H1 (cell line): ENCODE measurements around the gene DLAT. TPM values are rescaled to one million over a fixed set of nuclear protein-coding genes. Genes with fewer than 3 reads are reported as not detected.

Source experiments
- polyA plus RNA-seq, 7 experiments: library from polyadenylated mRNA; depleted of rRNA in 3 of 7; stranded (reverse) in 5 of 7; unstranded in 2 of 7; fragments of >200 nt in 5 of 7; fragments of 200-250 nt in 2 of 7; gene quantifications; 1 replicate in 5 of 7; 2 replicates in 1 of 7; 4 replicates in 1 of 7; pipeline versions ENCODE4 v1.2.1 to v1.2.3, GENCODE V29; 2011 to 2013; ENCODE audit warnings: missing spikeins in 2 of 7, mixed read lengths in 2 of 7
- small RNA-seq: library from polyadenylated mRNA; stranded (forward); fragments of <200 nt; extraction: miRNeasy Mini kit (QIAGEN cat#:217004); gene quantifications from one replicate; pipeline ENCODE3, GENCODE V24; 2013; ENCODE audit not compliant: insufficient read depth
- total RNA-seq: library from RNA; stranded (reverse); fragmentation: NEBNext Ultra II Directional; extraction: Animal tissue kit (Norgen Biotek cat#: 25700); gene quantifications from 2 replicates; pipeline ENCODE4 v1.2.1, GENCODE V29; 2021

The DLAT gene
- total and polyA plus RNA-seq, 2 of the 8 experiments (the other 6 are each of a cell fraction or from before 2014, with no cell fraction given): 23.1 to 66.2 TPM

Small RNA genes lying within 50 kb of the gene (small RNA-seq; reads per million reads assigned to genes)
- gene AP000907.3: not detected
- not detected for gene RNU6-893P

Other genes starting within 250 kb of the DLAT start
- gene ALG9, start 153.8 kb upstream of the DLAT start, total RNA-seq: 16.4 and 23.5 TPM in 2 replicates
- 17.8 and 24.5 TPM in 2 replicates for gene ALG9, start 153.8 kb upstream of the DLAT start, polyA plus RNA-seq (2011; rRNA removed)
- gene FDXACB1, start 146.2 kb upstream of the DLAT start, total RNA-seq: 2.3 and 2.4 TPM in 2 replicates
- gene FDXACB1, start 146.2 kb upstream of the DLAT start, polyA plus RNA-seq (2011; rRNA removed): 0.85 and 1.4 TPM in 2 replicates
- gene CFAP68, start 145.9 kb upstream of the DLAT start, total RNA-seq: 21.4 and 22.6 TPM in 2 replicates
- gene CFAP68, start 145.9 kb upstream of the DLAT start, polyA plus RNA-seq (2011; rRNA removed): 28.7 and 43.1 TPM in 2 replicates
- gene CRYAB, start 113.6 kb upstream of the DLAT start, total RNA-seq: 2.0 and 4.0 TPM in 2 replicates
- 1.9 and 2.9 TPM in 2 replicates for gene CRYAB, start 113.6 kb upstream of the DLAT start, polyA plus RNA-seq (2011; rRNA removed)
- gene HSPB2, start 112.7 kb upstream of the DLAT start, total RNA-seq: 0.32 and 1.0 TPM in 2 replicates
- 0.86 and 1.4 TPM in 2 replicates for gene HSPB2, start 112.7 kb upstream of the DLAT start, polyA plus RNA-seq (2011; rRNA removed)
- gene C11orf52, start 106.5 kb upstream of the DLAT start, total RNA-seq: 1.7 and 2.2 TPM in 2 replicates
- 2.7 and 3.4 TPM in 2 replicates for gene C11orf52, start 106.5 kb upstream of the DLAT start, polyA plus RNA-seq (2011; rRNA removed)
- gene DIXDC1, start 88.1 kb upstream of the DLAT start, total RNA-seq: 15.4 and 17.1 TPM in 2 replicates
- gene DIXDC1, start 88.1 kb upstream of the DLAT start, polyA plus RNA-seq (2011; rRNA removed): 4.8 and 5.9 TPM in 2 replicates
- gene PIH1D2, start 48.6 kb downstream of the DLAT start, total RNA-seq: 0.73 and 0.86 TPM in 2 replicates
- gene PIH1D2, start 48.6 kb downstream of the DLAT start, polyA plus RNA-seq (2011; rRNA removed): 0.53 TPM in 2 replicates
- 16.7 and 20.4 TPM in 2 replicates for gene NKAPD1, start 48.9 kb downstream of the DLAT start, total RNA-seq
- gene NKAPD1, start 48.9 kb downstream of the DLAT start, polyA plus RNA-seq (2011; rRNA removed): 3.6 and 6.7 TPM in 2 replicates
- gene TIMM8B, start 61.3 kb downstream of the DLAT start, total RNA-seq: 86.1 and 93.7 TPM in 2 replicates
- 138 and 143 TPM in 2 replicates for gene TIMM8B, start 61.3 kb downstream of the DLAT start, polyA plus RNA-seq (2011; rRNA removed)
- gene SDHD, start 61.5 kb downstream of the DLAT start, total RNA-seq: 90.3 and 96.0 TPM in 2 replicates
- 181 and 199 TPM in 2 replicates for gene SDHD, start 61.5 kb downstream of the DLAT start, polyA plus RNA-seq (2011; rRNA removed)
- gene IL18, start 138.7 kb downstream of the DLAT start, total RNA-seq: 0.84 and 1.1 TPM in 2 replicates
- 0.13 and 0.29 TPM in 2 replicates for gene IL18, start 138.7 kb downstream of the DLAT start, polyA plus RNA-seq (2011; rRNA removed)
- gene TEX12, start 142.0 kb downstream of the DLAT start, total RNA-seq: not detected in 2 replicates
- not detected in 2 replicates for gene TEX12, start 142.0 kb downstream of the DLAT start, polyA plus RNA-seq (2011; rRNA removed)
- gene BCO2, start 150.1 kb downstream of the DLAT start, total RNA-seq: 0.63 and 0.82 TPM in 2 replicates
- 0.05 and 0.42 TPM in 2 replicates for gene BCO2, start 150.1 kb downstream of the DLAT start, polyA plus RNA-seq (2011; rRNA removed)
- gene PTS, start 201.0 kb downstream of the DLAT start, total RNA-seq: 25.5 and 25.9 TPM in 2 replicates
- gene PTS, start 201.0 kb downstream of the DLAT start, polyA plus RNA-seq (2011; rRNA removed): 11.6 and 18.3 TPM in 2 replicates
- gene PLET1, start 235.5 kb downstream of the DLAT start, total RNA-seq: not detected in 2 replicates
- not detected in 2 replicates for gene PLET1, start 235.5 kb downstream of the DLAT start, polyA plus RNA-seq (2011; rRNA removed)